HepG2 (cell line): Measurements from ENCODE around the gene EZH2.

Source experiments
- EZH2 ChIP-seq: conservative IDR thresholded peaks from 2 replicates; pipeline ENCODE4 v1.6.1; 2012; ENCODE audit warnings: mild to moderate bottlenecking, low read depth, low read length, moderate library complexity
- FOSL1 ChIP-seq: sonication (generic); formaldehyde crosslinking; IDR thresholded peaks from 2 replicates; pipeline ENCODE4 v1.9.0; 2021; ENCODE audit warnings: missing genetic modification reagents, borderline replicate concordance
- JUNB ChIP-seq: sonication (generic); formaldehyde crosslinking; IDR thresholded peaks from 2 replicates; pipeline ENCODE4 v1.8.0; 2022; ENCODE audit warnings: missing genetic modification reagents, mild to moderate bottlenecking, borderline replicate concordance

GRCh38 chr7:148824864-148825263 lies 59.2 kb downstream of the EZH2 start:
- TF ChIP-seq JUNB (CRISPR knock-in tag) (no peak), FOSL1 (CRISPR knock-in tag) (no peak), EZH2 (no peak)
